Erythroblast (primary cell): ENCODE measurements around the gene RIMS1.

Experiments used
- GATA1 ChIP-seq: IDR thresholded peaks from 2 replicates; pipeline ENCODE4 v1.6.1; 2011; ENCODE audit warnings: low read depth, mild to moderate bottlenecking, control low read depth, low read length, moderate library complexity
- POLR2A ChIP-seq: IDR thresholded peaks from 2 replicates; pipeline ENCODE4 v1.6.1; 2011; ENCODE audit warnings: mild to moderate bottlenecking, low read length

- no peak for TF ChIP-seq POLR2A
- TF ChIP-seq GATA1: no peak
Observed at GRCh38 chr6:72296375-72296774, 410.0 kb downstream of the RIMS1 start.
